Suprapubic skin (tissue), 4 donors: ENCODE measurements around the gene SEMA4A. TPM values are rescaled to one million over a fixed set of nuclear protein-coding genes. Genes with fewer than 3 reads are reported as not detected.
A peak's percentile ranks its signal among the peaks of the same experiment; 100 is the strongest.
"Not testable (repeated sequence)": the region's sequence is repeated elsewhere in the genome, so short reads cannot be mapped to it uniquely, and the experiment has no call there.

Source experiments
- DNase-seq, 2 donors: peaks; one replicate each; pipeline ENCODE4 v3.0.0-alpha.2; 2019; ENCODE audit warnings: low spot score in 2 of 2
- H3K27ac ChIP-seq: fragments of 200-600 bp; sonication (generic); one replicate; pipeline ENCODE4 v1.5.1; 2019
- H3K27me3 ChIP-seq: fragments of 200-600 bp; sonication (generic); one replicate; pipeline ENCODE4 v1.5.1; 2019
- H3K36me3 ChIP-seq: fragments of 200-600 bp; sonication (generic); one replicate; pipeline ENCODE4 v1.5.1; 2019
- H3K4me1 ChIP-seq: fragments of 200-600 bp; sonication (generic); one replicate; pipeline ENCODE4 v1.5.1; 2019
- H3K4me3 ChIP-seq: fragments of 200-600 bp; sonication (generic); one replicate; pipeline ENCODE4 v1.5.1; 2019; ENCODE audit warnings: mild to moderate bottlenecking
- H3K9me3 ChIP-seq: fragments of 200-600 bp; sonication (generic); one replicate; pipeline ENCODE4 v1.5.1; 2019
- EP300 ChIP-seq: sonication (generic); formaldehyde crosslinking; IDR thresholded peaks from one replicate; pipeline ENCODE4 v1.6.1; 2017; ENCODE audit warnings: antibody characterized with exemption
- POLR2A ChIP-seq, 2 donors: fragments of 450-650 bp; IDR thresholded peaks; one replicate each; pipeline ENCODE4 v1.6.1; 2017; ENCODE audit warnings: antibody characterized with exemption in 2 of 2, mild to moderate bottlenecking in 2 of 2, moderate library complexity in 2 of 2
- POLR2AphosphoS5 ChIP-seq, 3 donors: sonication (generic); formaldehyde crosslinking; IDR thresholded peaks; one replicate each; pipeline ENCODE4 v1.6.1; 2017; ENCODE audit warnings: antibody characterized with exemption in 3 of 3
- WGBS: methylation state at CpG from one replicate; pipeline ENCODE4 v1.1.5; 2018; 5-methylcytosine and 5-hydroxymethylcytosine counted together
- total RNA-seq, 4 donors: library from RNA; depleted of rRNA; stranded (reverse); fragments of >200 nt; gene quantifications; one replicate each; pipeline ENCODE4 v1.1.0, GENCODE V29; 2016
- TF ChIP-seq, protein P1 (sequence below), 2 donors: fragments of 200-600 bp in 1 of 2; fragments of 450-650 bp in 1 of 2; sonication (generic) in 1 of 2; IDR thresholded peaks; one replicate each; pipeline ENCODE4 v1.5.1; 2016 to 2019; ENCODE audit warnings: antibody characterized with exemption in 2 of 2, mild to moderate bottlenecking in 1 of 2, moderate library complexity in 1 of 2

The SEMA4A gene
- total RNA-seq, 4 donors from 2014 or later: 43.8 to 61.2 (median 50.2) TPM

- not testable (repeated sequence) for H3K36me3 ChIP-seq, H3K4me3 ChIP-seq
These were observed 33.2 kb downstream of the SEMA4A start for GRCh38 chr1:156186347-156187177.

GRCh38 chr1:156190265-156190664 is 36.9 kb downstream of the SEMA4A start:
- peaks cover 14% of the 10 kb centered on the region for H3K4me1 ChIP-seq
- DNase-seq, H3K27me3 ChIP-seq, H3K9me3 ChIP-seq, H3K4me3 ChIP-seq, H3K27ac ChIP-seq, H3K36me3 ChIP-seq: not testable (repeated sequence)
- WGBS: 77% methylated on average over 4 of the region's 4 CpGs

More at GRCh38 chr1:156186347-156187177, 33.2 kb downstream of the SEMA4A start:
- WGBS: 94% methylated on average over 2 of the region's 2 CpGs
- DNase-seq, H3K27ac ChIP-seq, H3K27me3 ChIP-seq, H3K4me1 ChIP-seq, H3K9me3 ChIP-seq: not testable (repeated sequence)

GRCh38 chr1:156191292-156191964 is 38.0 kb downstream of the SEMA4A start:
- H3K27me3 ChIP-seq: no peaks in the 10 kb centered on the region
- H3K27ac ChIP-seq: no peak overlapping the region
- TF ChIP-seq POLR2AphosphoS5 (IDR thresholded peaks at IDR 0.05): no peak
- TF ChIP-seq, protein P1, sequence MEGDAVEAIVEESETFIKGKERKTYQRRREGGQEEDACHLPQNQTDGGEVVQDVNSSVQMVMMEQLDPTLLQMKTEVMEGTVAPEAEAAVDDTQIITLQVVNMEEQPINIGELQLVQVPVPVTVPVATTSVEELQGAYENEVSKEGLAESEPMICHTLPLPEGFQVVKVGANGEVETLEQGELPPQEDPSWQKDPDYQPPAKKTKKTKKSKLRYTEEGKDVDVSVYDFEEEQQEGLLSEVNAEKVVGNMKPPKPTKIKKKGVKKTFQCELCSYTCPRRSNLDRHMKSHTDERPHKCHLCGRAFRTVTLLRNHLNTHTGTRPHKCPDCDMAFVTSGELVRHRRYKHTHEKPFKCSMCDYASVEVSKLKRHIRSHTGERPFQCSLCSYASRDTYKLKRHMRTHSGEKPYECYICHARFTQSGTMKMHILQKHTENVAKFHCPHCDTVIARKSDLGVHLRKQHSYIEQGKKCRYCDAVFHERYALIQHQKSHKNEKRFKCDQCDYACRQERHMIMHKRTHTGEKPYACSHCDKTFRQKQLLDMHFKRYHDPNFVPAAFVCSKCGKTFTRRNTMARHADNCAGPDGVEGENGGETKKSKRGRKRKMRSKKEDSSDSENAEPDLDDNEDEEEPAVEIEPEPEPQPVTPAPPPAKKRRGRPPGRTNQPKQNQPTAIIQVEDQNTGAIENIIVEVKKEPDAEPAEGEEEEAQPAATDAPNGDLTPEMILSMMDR (IDR thresholded peaks at IDR 0.05): no peak
- no peak for TF ChIP-seq EP300
- no peak for TF ChIP-seq POLR2A (IDR thresholded peaks at IDR 0.05)
- no peak for DNase-seq
- H3K4me1 ChIP-seq: peaks cover 21% of the 10 kb centered on the region
- H3K9me3 ChIP-seq: no peaks in the 10 kb centered on the region
- WGBS: 82% methylated on average over 4 of the region's 4 CpGs
- no peaks in the 10 kb centered on the region for H3K36me3 ChIP-seq
- H3K4me3 ChIP-seq: no peak overlapping the region

DNA sequence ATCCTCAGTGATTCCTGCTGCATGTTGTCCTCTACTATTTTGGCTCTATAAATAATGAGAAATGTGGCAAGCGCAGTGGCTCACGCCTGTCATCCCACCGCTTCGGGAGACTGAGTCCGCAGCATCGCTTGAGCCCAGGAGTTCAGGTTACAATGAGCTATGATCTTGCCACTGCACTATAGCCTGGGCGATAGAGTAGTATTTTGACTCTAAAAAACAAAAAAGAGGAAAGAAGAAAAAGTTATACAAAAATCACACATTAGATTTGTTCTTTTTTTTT is 39.8 kb downstream of the SEMA4A start:
- 78% methylated on average over 7 of the region's 7 CpGs for WGBS
- DNase-seq: no peak
- Histone ChIP-seq H3K27me3 (no peaks in the 10 kb centered on the region), H3K4me3 (peak overlapping the region; percentile 77), H3K36me3 (no peaks in the 10 kb centered on the region), H3K9me3 (no peaks in the 10 kb centered on the region), H3K27ac (peak overlapping the region; percentile 68), H3K4me1 (peaks cover 21% of the 10 kb centered on the region)
- TF ChIP-seq, protein P1 (IDR thresholded peaks at IDR 0.05): no peak
- TF ChIP-seq EP300: no peak
- no peak for TF ChIP-seq POLR2A (IDR thresholded peaks at IDR 0.05)
- no peak for TF ChIP-seq POLR2AphosphoS5 (IDR thresholded peaks at IDR 0.05)

DNA sequence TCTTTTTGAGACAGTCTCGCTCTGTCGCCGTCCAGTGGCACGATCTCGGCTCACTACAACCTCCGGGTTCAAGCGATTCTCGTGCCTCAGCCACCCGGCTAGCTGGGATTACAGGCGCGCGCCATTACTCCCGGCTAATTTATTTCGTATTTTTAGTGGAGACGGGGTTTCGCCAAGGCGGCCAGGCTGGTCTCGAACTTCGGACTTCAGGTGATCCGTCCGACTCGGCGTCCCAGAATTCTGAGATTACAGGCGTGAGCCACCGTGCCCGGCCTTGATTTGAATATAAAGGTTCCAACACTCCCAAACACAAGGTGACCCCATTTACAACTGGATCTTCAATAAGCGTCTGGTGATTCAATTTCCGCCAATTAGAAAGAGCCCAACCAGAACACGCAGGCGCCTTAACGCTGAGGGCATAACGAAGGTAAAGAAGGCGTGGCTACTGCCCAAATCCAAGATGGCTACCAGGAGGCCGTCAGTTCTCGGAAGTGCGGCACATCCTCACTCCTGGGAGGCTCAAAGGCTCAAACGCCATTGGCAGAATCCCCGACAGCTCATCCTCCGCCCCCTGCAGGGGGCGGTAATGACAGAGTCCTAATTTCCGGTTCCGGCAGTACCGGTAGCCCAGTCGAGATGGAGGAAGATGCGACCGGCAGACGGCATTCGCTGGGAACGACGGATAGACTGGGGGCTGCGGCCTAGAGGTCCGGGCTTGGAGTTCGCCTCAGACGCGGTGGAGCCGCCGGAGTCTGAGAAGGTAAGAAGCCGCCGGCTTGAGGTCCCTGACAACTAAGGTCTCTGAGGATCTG is 40.3 kb downstream of the SEMA4A start, which contains the start of gene SLC25A44:
TSS of gene SLC25A44 (plus strand) at position 617 of the 812 bp plus-strand sequence. CDS start 5,744 bp downstream, outside the sequence.
- H3K36me3 ChIP-seq: no peaks in the 10 kb centered on the region
- peak within 1 kb of the TSS; percentile 77 for H3K4me3 ChIP-seq
- H3K27me3 ChIP-seq: no peaks in the 10 kb centered on the region
- 1% methylated on average over 55 of the region's 59 CpGs for WGBS
- TF ChIP-seq EP300: no peak
- TF ChIP-seq, protein P1 (IDR thresholded peaks at IDR 0.05): peak; percentile 48 to 61
- peak in 2 of 3 donors; percentile 49 to 91 for TF ChIP-seq POLR2AphosphoS5 (IDR thresholded peaks at IDR 0.05)
- H3K4me1 ChIP-seq: peaks cover 21% of the 10 kb centered on the region
- H3K27ac ChIP-seq: peak within 1 kb of the TSS; percentile 68
- no peaks in the 10 kb centered on the region for H3K9me3 ChIP-seq
- DNase-seq: peak; percentile 98

DNA sequence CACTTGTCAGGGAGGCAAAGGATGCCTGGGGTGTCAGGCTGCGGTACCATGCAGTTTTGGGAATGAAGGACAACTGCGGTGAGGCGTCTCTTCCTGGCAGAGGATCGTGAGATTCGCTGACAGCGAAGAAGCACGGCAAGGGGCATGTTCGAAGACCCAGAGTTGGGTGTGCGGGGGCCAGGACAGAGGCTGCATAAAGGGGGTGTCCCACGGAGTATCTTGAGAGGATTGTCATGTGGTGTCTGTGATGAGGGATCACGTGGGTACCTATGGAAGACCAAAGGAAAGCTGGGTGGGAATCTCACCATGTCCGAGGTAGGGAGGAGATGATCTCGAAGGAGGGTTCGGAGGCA is 40.9 kb downstream of the SEMA4A start:
- peak overlapping the region; percentile 38 for H3K27ac ChIP-seq
- peaks cover 2% of the 10 kb centered on the region for H3K36me3 ChIP-seq
- peaks cover 21% of the 10 kb centered on the region for H3K4me1 ChIP-seq
- 9% methylated on average over 13 of the region's 14 CpGs for WGBS
- no peaks in the 10 kb centered on the region for H3K9me3 ChIP-seq
- TF ChIP-seq POLR2AphosphoS5 (IDR thresholded peaks at IDR 0.05): no peak
- H3K4me3 ChIP-seq: peak overlapping the region; percentile 77
- no peaks in the 10 kb centered on the region for H3K27me3 ChIP-seq
- DNase-seq: no peak
